OCI-LY3 (cell line): Measurements from ENCODE around the gene ARHGAP26.

Source experiments
- H2AFZ ChIP-seq: fragments of 200-600, 300-600 bp; shearing (Covaris generic); 2 replicates; pipeline ENCODE4 v1.6.0; 2014; ENCODE audit warnings: antibody characterized with exemption, low read depth, low read length
- H3K27ac ChIP-seq: fragments of 200-600, 300-600 bp; sonication (generic); 2 replicates; pipeline ENCODE4 v1.5.1; 2014; ENCODE audit warnings: mild to moderate bottlenecking, low read length, moderate library complexity, mixed read lengths
- H3K27me3 ChIP-seq: fragments of 200-600, 300-600 bp; sonication (generic); 2 replicates; pipeline ENCODE4 v1.6.1; 2014; ENCODE audit warnings: low read depth, low read length, mixed read lengths
- H3K36me3 ChIP-seq: fragments of 200-600, 300-600 bp; sonication (generic); replicated peaks from 2 replicates; pipeline ENCODE3; 2014; ENCODE audit warnings: low read depth, low read length, mixed read lengths
- H3K4me1 ChIP-seq: fragments of 300-600, 200-600 bp; sonication (generic); 2 replicates; pipeline ENCODE4 v1.6.1; 2014; ENCODE audit warnings: low read length, mixed read lengths
- H3K4me2 ChIP-seq: fragments of 200-600, 300-600 bp; sonication (generic); 2 replicates; pipeline ENCODE4 v1.6.1; 2014; ENCODE audit warnings: low read length, mixed read lengths
- H3K4me3 ChIP-seq: fragments of 300-600, 200-600 bp; sonication (generic); 2 replicates; pipeline ENCODE4 v1.5.1; 2014; ENCODE audit warnings: antibody characterized with exemption, mild to moderate bottlenecking, low read length, moderate library complexity
- H3K79me2 ChIP-seq: fragments of 300-600, 200-600 bp; shearing (Covaris generic); 2 replicates; pipeline ENCODE4 v1.6.1; 2014; ENCODE audit warnings: mild to moderate bottlenecking, low read length, mixed read lengths
- H3K9ac ChIP-seq: fragments of 300-600, 200-600 bp; shearing (Covaris generic); 2 replicates; pipeline ENCODE4 v1.6.0; 2014; ENCODE audit warnings: mild to moderate bottlenecking, low read length, moderate library complexity
- H3K9me3 ChIP-seq: fragments of 200-600, 300-600 bp; shearing (Covaris generic); 2 replicates; pipeline ENCODE4 v1.6.1; 2014; ENCODE audit warnings: low read length, mixed read lengths; ENCODE audit not compliant: insufficient read depth
- H4K20me1 ChIP-seq: fragments of 200-600, 300-600 bp; sonication (generic); 2 replicates; pipeline ENCODE4 v1.6.1; 2016; ENCODE audit warnings: low read length, mixed read lengths; ENCODE audit not compliant: insufficient read depth
- EZH2phosphoT487 ChIP-seq: fragments of 200-600 bp; shearing (Covaris generic); IDR thresholded peaks from 2 replicates; pipeline ENCODE4 v1.6.1; 2018; ENCODE audit warnings: antibody characterized with exemption, mixed run types, low read depth
- TF ChIP-seq, protein P1 (sequence below): fragments of 200-600, 300-600 bp; sonication (generic); IDR thresholded peaks from 2 replicates; pipeline ENCODE4 v1.5.1; 2014; ENCODE audit warnings: antibody characterized with exemption, low read length, low read depth

Gene ARHGAP26

DNA sequence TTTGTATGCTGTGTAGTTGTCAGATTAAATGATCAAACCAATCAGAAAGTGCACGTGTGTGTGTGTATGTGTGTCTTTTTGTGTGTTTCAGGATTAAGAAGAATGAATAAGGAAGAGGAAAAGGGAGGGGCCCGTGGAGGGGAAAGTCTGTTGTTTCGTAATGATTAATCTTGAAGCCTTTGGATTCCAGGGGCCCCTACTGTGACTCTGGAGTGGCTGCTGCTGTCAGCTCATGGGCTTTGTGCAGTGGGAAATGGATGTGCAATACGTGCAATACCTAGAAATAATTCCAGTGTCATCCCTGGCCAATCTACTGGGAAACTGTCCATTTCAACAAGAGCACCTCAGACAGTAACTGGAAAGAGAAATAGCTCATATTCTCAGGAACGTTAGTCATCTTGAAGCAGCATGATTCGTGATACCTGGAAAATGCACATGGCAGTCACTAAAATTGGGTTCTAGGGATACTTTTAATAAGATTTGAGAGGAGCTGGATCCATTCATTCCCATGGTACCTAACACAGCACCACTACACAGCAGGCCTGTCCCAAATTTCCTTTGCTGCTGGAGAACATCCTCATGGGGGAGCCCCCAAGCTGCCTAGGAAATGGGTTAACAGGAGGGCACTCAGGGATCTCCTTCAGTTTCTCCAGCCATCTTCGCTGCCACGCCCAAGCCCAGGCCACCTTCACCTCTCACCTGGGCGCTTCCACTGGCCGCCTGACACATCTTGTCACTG, 447.1 kb downstream of the ARHGAP26 start:
- no peaks in the 10 kb centered on the region for H3K27me3 ChIP-seq
- peak overlapping the region; percentile 56 for H3K4me2 ChIP-seq
- H3K36me3 ChIP-seq: no peaks in the 10 kb centered on the region
- peak overlapping the region; percentile 22 for H3K4me3 ChIP-seq
- H2AFZ ChIP-seq: no peak overlapping the region
- H3K9ac ChIP-seq: peak overlapping the region; percentile 52
- H3K27ac ChIP-seq: peak overlapping the region; percentile 95
- H4K20me1 ChIP-seq: no peaks in the 10 kb centered on the region
- no peaks in the 10 kb centered on the region for H3K79me2 ChIP-seq
- no peaks in the 10 kb centered on the region for H3K9me3 ChIP-seq
- no peak for TF ChIP-seq EZH2phosphoT487
- TF ChIP-seq, protein P1, sequence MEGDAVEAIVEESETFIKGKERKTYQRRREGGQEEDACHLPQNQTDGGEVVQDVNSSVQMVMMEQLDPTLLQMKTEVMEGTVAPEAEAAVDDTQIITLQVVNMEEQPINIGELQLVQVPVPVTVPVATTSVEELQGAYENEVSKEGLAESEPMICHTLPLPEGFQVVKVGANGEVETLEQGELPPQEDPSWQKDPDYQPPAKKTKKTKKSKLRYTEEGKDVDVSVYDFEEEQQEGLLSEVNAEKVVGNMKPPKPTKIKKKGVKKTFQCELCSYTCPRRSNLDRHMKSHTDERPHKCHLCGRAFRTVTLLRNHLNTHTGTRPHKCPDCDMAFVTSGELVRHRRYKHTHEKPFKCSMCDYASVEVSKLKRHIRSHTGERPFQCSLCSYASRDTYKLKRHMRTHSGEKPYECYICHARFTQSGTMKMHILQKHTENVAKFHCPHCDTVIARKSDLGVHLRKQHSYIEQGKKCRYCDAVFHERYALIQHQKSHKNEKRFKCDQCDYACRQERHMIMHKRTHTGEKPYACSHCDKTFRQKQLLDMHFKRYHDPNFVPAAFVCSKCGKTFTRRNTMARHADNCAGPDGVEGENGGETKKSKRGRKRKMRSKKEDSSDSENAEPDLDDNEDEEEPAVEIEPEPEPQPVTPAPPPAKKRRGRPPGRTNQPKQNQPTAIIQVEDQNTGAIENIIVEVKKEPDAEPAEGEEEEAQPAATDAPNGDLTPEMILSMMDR: 0 out of 2 replicates have a peak, but pooled peaks have one; percentile 4
- H3K4me1 ChIP-seq: peaks cover 100% of the 10 kb centered on the region

DNA sequence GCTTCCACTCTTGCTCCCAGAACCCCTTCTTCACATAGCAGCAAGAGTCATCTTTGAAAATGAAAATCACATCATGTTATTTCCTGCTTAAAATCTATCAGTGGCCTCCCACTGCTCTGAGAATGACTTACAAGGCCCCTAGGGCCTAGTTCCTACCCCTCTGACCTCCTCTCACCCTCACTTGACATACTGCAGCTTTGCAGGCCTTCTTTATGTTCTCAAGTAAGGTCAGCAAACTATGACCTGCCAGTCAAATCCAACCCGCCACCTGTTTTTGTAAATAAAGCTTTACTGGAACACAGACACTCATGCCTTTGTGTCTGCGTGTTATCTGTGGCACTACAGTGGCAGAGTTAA, 447.6 kb downstream of the ARHGAP26 start:
- peaks cover 100% of the 10 kb centered on the region for H3K4me1 ChIP-seq
- no peaks in the 10 kb centered on the region for H4K20me1 ChIP-seq
- H3K27ac ChIP-seq: peak overlapping the region; percentile 95
- no peaks in the 10 kb centered on the region for H3K79me2 ChIP-seq
- no peak overlapping the region for H2AFZ ChIP-seq
- no peaks in the 10 kb centered on the region for H3K36me3 ChIP-seq
- TF ChIP-seq, protein P1: no peak
- TF ChIP-seq EZH2phosphoT487: no peak
- H3K9me3 ChIP-seq: no peaks in the 10 kb centered on the region
- peak overlapping the region; percentile 56 for H3K4me2 ChIP-seq
- H3K27me3 ChIP-seq: no peaks in the 10 kb centered on the region
- H3K4me3 ChIP-seq: peak overlapping the region; percentile 22; the same call in 1 of the 2 replicates
- H3K9ac ChIP-seq: peak overlapping the region; percentile 45; the same call in 1 of the 2 replicates

DNA sequence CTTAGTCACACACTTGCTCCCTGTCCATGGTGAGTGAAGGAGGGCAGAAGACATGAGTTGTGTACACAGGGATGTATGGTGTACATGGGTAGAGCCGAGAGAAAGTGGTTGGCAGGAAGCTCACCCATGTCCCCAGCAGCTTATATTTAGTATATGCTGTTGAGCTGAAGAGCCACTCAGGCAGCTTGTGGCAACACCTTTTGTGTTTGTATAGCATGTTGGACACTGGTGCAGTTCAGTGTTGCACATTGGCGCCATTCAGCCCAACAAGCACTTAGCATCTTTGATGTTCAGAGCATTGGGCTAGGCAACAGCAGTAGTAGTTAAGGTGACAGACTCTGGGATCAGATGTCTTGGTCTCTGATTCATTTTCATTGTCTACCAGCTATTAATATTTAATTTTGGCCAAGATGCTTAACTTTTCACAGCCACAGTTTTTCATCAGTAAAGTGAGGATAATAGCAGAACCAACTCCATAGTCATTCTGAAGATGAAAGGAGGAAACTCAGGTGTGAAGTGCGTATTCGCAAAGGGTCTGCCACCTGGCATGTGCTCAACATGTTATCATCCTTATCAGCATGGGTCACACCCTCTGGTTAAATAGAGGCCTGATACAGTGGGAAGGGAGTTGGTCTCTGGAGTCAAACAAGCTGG, 448.5 kb downstream of the ARHGAP26 start:
- Histone ChIP-seq H4K20me1 (no peaks in the 10 kb centered on the region), H3K9me3 (no peaks in the 10 kb centered on the region), H3K36me3 (no peaks in the 10 kb centered on the region), H3K4me1 (peaks cover 100% of the 10 kb centered on the region), H3K4me2 (peak overlapping the region; percentile 56), H3K79me2 (no peaks in the 10 kb centered on the region), H2AFZ (no peak overlapping the region), H3K4me3 (no peak overlapping the region), H3K27me3 (no peaks in the 10 kb centered on the region), H3K9ac (peak overlapping the region; percentile 45; the same call in 1 of the 2 replicates), H3K27ac (peak overlapping the region; percentile 95)
- TF ChIP-seq EZH2phosphoT487: no peak
- TF ChIP-seq, protein P1: no peak

DNA sequence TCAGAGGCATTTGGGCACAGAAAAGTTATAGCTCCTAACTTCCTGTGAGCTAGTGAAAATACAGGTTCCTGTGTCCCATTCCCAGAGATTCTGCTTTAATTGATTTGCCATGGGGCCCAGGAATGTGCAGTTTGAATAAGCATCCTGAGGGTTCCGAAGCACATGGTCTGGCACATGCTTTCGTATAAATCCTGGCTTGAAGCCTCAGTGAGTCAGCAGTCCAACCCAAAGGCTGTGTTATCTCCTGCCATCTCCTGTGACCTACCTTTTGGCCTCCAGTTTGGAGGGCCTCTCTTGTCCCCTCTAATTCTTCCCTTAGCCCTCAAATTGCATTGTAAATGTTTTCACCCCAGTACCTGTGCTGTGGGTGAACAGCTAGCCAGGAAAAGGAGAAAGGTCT, 449.5 kb downstream of the ARHGAP26 start:
- Histone ChIP-seq H3K27me3 (no peaks in the 10 kb centered on the region), H4K20me1 (no peaks in the 10 kb centered on the region), H3K79me2 (no peaks in the 10 kb centered on the region), H3K36me3 (no peaks in the 10 kb centered on the region), H3K27ac (0 out of 2 replicates have a peak overlapping the region, but pooled peaks have one; percentile 95), H3K9me3 (no peaks in the 10 kb centered on the region), H3K4me1 (peaks cover 91% of the 10 kb centered on the region), H3K9ac (no peak overlapping the region), H2AFZ (no peak overlapping the region), H3K4me2 (no peak overlapping the region), H3K4me3 (no peak overlapping the region)
- TF ChIP-seq EZH2phosphoT487: no peak
- TF ChIP-seq, protein P1: no peak
